ENCODE data around the gene ZNF33B. TPM values are rescaled to one million over a fixed set of nuclear protein-coding genes. Genes with fewer than 3 reads are reported as not detected.

ZNF33B gene
- total and polyA plus RNA-seq, 9 of the 15 experiments (the other 6 are each of a cell fraction or from before 2014, with no cell fraction given): 6.9 to 23.9 (median 15.4) TPM

GRCh38 chr10:42638055-42638820, at the start of gene ZNF33B (continued):
- TF ChIP-seq ZBTB1 (CRISPR knock-in tag; IDR thresholded peaks at IDR 0.05; ENCODE audit: borderline replicate concordance, low read depth) (no peak; the same call in 1 of the 2 replicates), ILF3 (IDR thresholded peaks at IDR 0.05; ENCODE audit: borderline replicate concordance) (no peak), MEIS2 (IDR thresholded peaks at IDR 0.05; ENCODE audit: partially characterized antibody) (peak; percentile 4), ZNF311 (CRISPR knock-in tag; IDR thresholded peaks at IDR 0.05) (no peak), GMEB1 (CRISPR knock-in tag; IDR thresholded peaks at IDR 0.05) (peak; percentile 56; the same call in 1 of the 2 replicates), LCOR (CRISPR knock-in tag; IDR thresholded peaks at IDR 0.05) (0 out of 2 replicates have a peak, but pooled peaks have one; percentile 51), NR3C1 (CRISPR knock-in tag; IDR thresholded peaks at IDR 0.05) (no peak), U2AF1 (optimal IDR thresholded peaks at IDR 0.05; ENCODE audit: low read depth, low read length) (no peak), SAP30 (IDR thresholded peaks at IDR 0.05; ENCODE audit: borderline replicate concordance, insufficient read depth, low read depth, low read length, poor library complexity, severe bottlenecking) (peak; percentile 72), TBP (optimal IDR thresholded peaks at IDR 0.05; ENCODE audit: low read depth, low read length) (peak; percentile 86), ZNF184 (CRISPR knock-in tag; IDR thresholded peaks at IDR 0.05) (no peak), NFRKB (IDR thresholded peaks at IDR 0.05; ENCODE audit: low read depth) (peak; percentile 59), ZNF134 (CRISPR knock-in tag; conservative IDR thresholded peaks at IDR 0.05) (no peak), ARID2 (IDR thresholded peaks at IDR 0.05) (no peak), NCOA1 (IDR thresholded peaks at IDR 0.05; ENCODE audit: low read depth) (peak; percentile 50; the same call in 1 of the 2 replicates), HMGXB4 (CRISPR knock-in tag; IDR thresholded peaks at IDR 0.05) (0 out of 2 replicates have a peak, but pooled peaks have one; percentile 11), CHAMP1 (IDR thresholded peaks at IDR 0.05) (peak; percentile 50; the same call in 1 of the 2 replicates), ZZZ3 (IDR thresholded peaks at IDR 0.05) (no peak), ZNF75A (CRISPR knock-in tag; IDR thresholded peaks at IDR 0.05) (no peak), HINFP (tag; conservative IDR thresholded peaks at IDR 0.05; ENCODE audit: low read depth) (no peak), ZNF583 (CRISPR knock-in tag; IDR thresholded peaks at IDR 0.05) (no peak)
